Measurements from ENCODE around the gene SENP8.

- TF ChIP-seq POLR2A (IDR thresholded peaks at IDR 0.05) (no peak), CTCF (IDR thresholded peaks at IDR 0.05) (no peak)
These were observed 28.0 kb downstream of the SENP8 start for GRCh38 chr15:72146221-72146620.
